Stimulated activated CD8-positive, alpha-beta memory T cell treated with anti-CD3 and anti-CD28 coated beads, Interleukin-4, amount 100 ng/mL, for 4 hours (primary cell): Measurements from ENCODE around the gene ACBD5.

Source experiments
- DNase-seq, 2 donors: peaks; one replicate each; pipeline ENCODE4 v3.0.0-alpha.2; 2020; ENCODE audit warnings: low read depth in 2 of 2, low spot score in 1 of 2

Gene ACBD5

DNA sequence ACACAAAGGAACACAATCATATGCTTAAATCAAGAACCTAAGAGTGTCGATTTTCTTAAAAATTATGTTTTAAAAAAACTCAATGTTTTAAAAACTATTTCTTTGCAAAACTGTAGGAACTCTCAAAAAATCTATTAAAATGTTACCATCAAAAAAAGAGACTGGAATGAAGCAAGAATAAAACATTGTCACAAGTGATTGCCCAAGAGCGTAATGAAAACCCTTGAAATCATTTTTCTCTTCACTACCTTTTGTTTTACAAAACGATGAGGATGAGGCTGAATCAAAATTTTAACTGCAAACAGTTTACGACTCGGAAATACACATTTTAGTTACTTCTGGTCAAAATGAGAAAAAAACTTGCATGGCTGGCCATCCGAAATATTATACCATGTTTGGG is 87.3 kb downstream of the ACBD5 start:
- DNase-seq: no peak

GRCh38 chr10:27152687-27153086 is 87.9 kb downstream of the ACBD5 start:
- DNase-seq: no peak

DNA sequence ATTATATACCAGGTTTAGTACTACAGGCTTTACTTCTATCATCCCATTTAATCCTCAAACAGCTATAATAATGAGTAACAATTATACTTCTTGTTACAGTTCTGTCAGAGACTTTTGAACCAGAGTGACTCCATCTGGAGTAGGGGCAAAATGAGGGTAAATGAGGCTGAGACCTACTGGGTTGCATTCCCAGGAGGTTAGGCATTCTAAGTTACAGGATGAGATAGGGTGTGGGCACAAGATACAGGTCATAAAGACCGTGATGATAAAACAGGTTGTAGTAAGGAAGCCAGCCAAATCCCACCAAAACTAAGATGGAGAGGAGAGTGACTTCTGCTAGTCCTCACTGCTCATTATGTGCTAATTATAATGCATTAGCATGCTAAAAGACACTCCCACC is 90.3 kb downstream of the ACBD5 start:
- no peak for DNase-seq

DNA sequence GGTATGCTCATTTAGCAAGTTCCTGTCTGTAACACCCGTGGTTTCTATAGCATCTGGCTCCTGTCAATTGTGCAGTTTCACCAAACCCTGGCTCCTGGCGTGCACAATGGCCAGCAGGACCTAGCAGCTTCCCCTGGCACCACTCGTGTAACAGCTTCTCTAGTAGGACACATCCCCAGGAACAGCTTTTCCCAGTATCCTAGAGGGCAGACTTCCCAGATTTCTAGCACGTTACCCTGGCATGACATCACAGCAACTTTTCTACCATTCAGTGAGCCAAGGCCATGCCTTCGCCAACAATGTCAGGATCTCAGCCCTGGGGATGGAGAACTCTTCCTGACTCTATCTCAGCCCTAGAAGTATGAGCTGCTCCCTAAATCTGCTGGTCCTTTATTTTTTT is 92.9 kb downstream of the ACBD5 start:
- DNase-seq: no peak

GRCh38 chr10:27145937-27146336 is 94.7 kb downstream of the ACBD5 start:
- DNase-seq: no peak
